CD4-positive, alpha-beta T cell treated with Interleukin-1 beta for 1 hour (primary cell): Measurements from ENCODE around the gene NEK4.

Source experiments
- DNase-seq, 2 donors: peaks; one replicate each; pipeline ENCODE4 v3.0.0-alpha.2; 2020 to 2022

Gene NEK4

DNA sequence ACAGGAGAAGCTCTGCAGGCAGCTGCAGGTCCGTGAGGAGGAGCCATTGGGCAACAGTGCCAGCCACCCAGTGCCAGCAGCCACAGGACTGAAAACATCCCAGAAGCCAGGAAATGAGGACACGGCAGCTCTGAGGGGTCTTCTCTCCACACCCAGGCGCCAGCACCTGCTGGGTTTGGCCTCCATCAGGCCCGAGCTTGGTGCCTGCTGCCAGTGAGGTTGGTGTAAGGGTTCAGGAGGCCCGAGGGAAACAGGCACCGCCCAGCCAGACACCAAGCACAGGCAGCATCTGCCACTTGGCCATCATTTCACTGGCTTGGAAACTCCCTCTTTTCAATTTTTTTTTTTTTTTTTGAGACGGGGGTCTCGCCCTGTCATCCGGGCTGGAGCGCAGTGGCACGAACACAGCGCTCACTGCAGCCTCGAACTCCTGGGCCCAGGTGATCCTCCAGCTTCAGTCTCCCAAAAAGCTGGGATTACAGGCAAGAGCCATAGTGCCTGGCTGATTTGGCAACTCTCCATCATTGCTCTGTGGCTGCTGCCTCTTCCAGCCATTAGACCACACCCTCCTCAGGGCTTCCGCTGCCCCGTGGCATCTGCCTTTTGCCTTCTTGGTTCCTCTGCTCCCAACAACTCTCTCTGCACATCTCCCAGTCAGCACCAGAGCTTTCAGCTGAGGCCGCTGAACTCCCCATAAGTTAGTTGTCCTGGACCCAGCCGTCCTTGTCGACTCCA is 22.4 kb upstream of the NEK4 start:
- no peak for DNase-seq

DNA sequence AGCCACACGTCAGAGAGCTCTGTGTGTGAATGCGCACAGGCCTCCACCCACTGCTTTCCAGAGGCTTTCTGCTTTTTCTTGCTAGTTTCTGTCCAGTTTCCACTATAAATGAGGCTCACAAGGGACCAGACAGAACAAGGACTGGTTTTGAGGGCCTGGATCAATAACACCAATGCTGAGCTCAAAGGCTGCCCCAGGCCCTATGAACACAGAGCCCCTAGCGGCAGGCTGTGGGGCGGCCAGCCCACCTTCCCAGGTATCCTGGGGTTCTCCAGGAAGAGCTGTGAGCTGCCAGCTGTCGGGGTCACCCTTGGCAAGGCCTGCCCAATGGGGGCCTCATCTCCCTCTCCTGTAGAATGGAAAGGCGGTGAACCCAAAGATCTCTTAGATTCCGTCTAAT is 21.7 kb upstream of the NEK4 start:
- no peak for DNase-seq

DNA sequence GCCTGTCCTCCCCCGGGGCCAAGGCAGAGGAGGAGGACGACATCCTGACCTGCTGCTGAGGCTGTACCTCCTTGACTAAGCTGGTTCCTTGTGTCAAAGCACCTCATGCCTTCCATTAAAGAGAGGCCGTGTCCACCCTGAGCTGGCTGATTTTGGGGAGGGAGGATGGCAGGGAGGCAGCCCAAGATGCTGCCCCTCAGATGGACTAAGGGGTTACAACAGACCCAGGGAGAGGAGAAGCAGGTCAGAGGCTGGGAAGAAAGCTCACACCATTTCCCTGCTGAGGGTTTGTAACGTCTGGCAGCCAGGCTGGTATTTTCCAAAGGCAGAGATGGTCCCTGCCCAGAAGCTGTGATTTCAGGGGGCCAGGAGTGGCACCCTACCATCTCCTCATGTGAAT is 21.2 kb upstream of the NEK4 start:
- no peak for DNase-seq

DNA sequence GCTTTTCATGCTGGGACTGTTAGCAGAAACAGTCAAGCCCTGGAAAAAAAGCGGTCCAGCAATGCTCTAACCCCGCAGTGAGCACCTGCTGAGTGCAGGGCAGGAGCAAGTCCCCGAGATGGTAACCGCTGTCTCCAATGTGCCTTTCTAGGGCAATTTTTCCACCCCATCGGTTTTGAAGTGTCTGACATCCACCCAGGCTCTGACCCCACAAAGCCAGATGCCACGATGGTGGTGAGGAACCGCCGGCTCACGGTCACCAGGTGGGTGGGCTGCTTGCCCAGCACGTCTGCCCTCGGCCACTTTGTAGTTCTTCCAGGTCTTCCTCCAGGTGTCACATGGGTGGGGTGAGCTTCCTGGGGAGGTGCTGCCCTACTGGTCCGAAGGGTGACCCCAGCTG is 20.6 kb upstream of the NEK4 start:
- DNase-seq = no peak

GRCh38 chr3:52790741-52791140 is 20.0 kb upstream of the NEK4 start:
- DNase-seq = no peak

- no peak for DNase-seq
These were observed 19.6 kb upstream of the NEK4 start for GRCh38 chr3:52790337-52790736.

DNA sequence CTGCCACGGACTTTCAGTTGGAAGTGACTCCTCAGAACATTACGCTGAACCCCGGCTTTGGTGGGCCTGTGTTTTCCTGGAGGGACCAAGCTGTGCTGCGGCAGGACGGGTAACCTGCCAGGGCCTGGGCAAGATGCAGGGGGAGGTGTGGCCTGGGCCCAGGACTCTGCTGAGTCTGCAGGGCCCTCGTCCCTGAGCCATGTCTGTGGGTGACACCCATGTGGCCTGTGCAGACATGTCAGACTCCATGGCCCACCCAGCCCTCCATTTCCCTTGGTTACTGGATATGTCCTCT is 19.0 kb upstream of the NEK4 start:
- no peak for DNase-seq

DNA sequence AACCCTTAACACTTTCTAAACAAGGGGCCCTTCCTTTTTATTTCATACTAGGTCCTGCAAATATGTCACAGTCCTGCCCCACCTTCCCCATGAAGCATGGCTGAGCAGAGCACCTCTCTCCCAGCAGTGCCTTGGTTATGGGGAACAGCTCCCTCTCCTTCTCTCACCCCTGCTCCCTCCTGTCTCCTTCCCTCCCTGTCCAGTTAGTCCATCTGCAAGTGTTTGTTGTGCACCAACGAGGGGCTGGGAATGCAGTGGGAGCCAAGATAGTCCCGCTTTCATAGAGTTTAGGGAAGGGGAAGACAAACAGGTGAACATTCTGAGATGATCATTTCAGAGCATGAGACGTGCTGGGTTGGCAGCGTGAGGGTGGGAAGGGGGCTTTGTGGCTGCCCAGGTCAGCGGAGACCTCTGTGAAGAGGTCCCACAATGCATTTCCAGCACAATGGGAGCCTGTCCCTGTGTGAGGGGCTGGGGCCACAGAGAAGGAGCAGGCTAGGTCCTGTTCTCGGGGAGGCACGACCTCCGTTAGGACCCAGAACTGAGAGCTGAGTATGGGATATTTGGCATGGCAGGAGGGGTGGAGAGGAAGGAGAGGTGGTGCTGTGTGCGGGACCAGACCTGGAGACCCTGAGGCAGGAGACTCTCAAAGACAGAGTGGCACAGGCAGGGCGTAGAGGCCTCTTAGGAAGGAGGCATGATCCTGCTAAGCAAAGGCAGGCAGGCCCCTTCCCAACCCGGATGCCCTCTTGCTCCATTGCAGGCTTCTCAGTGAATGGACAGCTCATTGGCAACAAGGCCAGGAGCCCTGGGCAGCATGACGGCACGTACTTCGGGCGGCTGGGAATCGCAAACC is 18.4 kb upstream of the NEK4 start:
- no peak for DNase-seq

DNA sequence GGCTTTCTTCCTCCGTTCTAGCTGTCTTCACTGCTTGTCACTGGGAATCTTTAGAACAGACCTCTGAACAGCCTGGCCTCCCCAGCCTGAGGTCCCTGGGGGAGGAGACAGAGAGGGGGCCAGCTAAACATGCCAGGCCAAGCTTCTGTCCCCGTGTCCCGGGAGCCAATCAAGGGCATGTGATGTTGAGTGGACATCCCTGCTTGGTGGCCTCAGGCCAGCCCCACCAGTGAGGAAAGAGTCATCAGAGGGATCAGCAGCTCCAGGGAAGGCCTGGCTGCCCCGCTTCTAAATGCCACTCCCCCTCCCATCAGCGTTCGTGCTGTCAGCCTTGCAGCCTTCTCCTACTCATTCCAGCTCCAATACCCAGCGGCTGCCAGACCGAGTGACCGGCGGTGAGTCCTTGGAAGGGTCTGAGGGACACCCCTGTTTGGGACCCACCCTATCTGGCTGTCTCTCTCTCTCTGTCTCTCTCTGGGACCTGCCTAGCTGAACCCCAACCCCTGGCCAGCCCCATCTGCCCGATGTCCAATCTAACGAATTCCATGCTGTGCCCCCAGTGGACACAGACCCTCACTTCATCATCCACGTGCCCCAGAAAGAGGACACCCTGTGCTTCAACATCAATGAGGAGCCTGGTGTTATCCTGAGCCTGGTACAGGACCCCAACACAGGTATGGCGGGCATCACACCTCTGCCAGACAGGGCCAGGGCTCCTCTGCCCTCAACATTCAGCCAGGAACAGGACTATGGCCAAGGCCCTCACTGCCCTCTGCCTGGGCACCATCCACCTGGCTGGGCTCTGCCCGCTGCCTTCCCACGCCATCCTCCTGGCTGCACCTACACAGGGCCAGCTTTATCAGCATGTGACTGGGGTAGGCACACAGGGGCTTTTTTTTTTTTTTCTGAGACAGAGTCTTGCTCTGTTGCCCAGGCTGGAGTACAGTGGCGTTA is 17.2 kb upstream of the NEK4 start:
- DNase-seq = no peak

- DNase-seq = no peak
These were observed 16.5 kb upstream of the NEK4 start for GRCh38 chr3:52787246-52787645.

DNA sequence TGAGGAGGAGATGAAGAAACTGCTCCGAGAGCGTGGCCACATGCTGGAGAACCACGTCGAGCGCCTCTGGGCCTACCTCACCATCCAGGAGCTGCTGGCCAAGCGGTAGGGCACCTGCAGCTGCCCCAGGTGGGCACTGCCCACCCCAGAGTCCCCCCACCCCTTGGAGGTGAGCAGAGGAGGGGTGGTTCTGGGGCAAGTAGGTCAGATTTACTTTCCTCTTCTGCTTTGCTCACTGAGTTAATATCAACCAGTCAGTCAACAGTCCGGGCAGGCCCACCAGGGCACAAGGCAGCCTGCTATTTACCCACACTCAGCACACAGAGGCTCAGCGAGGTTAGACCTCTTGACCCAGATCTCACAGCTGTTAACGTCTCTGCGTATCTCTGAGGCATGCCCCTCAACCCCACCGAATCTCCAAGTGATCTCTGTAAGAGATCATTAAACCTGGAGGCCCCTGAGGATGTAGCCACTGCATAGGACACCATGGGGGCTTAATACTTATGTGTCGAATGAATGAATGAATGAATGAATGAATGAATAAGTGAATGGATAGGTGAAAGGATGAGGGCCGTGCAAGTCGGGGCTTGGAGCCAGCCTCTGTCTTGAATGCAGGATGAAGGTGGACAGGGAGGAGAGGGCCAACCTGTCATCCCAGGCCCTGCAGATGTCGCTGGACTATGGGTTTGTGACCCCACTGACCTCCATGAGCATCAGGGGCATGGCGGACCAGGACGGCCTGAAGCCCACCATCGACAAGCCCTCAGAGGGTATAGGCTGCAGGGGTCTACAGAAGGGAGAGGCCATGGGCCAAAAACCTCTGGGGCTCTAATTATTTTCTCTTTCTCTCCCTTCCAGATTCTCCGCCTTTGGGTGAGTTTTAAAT is 15.8 kb upstream of the NEK4 start:
- DNase-seq = no peak

GRCh38 chr3:52784931-52785590 is 14.3 kb upstream of the NEK4 start:
- DNase-seq = no peak

GRCh38 chr3:52784021-52784621 is 13.4 kb upstream of the NEK4 start:
- no peak for DNase-seq

DNA sequence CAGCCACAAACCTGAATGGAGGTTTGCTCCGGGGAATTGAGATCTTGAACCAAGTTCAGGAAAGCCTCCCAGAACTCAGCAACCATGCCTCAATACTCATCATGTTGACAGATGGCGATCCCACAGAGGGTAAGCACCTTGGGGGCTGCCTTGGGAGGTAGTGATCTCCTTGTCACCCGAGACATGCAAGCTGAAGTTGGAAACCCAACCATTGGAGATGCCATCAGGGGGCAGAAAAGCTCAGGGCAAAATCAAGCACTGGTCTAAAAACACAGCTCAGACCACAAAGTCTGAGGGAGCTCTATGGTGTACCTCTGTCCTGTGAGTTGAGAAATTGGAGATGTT is 12.4 kb upstream of the NEK4 start:
- no peak for DNase-seq

DNA sequence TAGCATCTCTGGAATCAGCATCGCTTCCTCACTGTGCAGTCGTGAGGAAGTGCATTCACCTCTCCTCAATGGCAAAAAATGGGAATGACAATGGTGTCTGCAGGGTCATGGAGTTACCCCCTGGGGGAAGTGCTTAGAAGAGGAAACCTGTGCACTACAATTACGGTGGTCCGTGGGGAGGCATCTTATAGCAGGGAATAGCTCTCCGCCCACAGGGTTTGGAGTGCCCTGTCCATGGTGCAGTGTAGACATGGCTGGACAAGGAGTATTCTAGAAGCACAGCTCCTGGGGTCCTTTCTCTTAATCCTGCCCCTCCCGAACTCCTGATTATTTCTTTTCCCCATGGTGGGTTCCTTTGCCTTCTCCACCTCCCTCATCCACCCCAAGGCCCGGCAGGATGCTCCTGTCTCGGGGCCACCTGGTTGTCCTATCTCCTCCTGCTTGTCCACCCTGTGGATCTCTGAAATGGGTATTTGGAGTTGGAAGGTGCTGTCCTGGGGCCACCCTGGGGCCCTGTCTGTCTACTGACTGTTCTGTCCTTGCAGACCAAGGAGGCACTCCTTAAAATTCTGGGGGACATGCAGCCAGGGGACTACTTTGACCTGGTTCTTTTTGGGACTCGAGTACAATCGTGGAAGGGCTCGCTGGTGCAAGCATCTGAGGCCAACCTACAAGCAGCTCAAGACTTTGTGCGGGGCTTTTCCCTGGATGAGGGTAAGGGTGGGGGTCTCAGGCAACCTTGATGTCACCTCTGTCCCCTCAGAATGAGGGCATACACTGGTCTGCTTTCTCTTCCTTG is 11.9 kb upstream of the NEK4 start:
- no peak for DNase-seq

- DNase-seq = no peak
These were observed 11.0 kb upstream of the NEK4 start for GRCh38 chr3:52781741-52782140.

- DNase-seq = no peak
These were observed 9.3 kb upstream of the NEK4 start for GRCh38 chr3:52779837-52780585.

GRCh38 chr3:52779011-52779836 is 8.5 kb upstream of the NEK4 start:
- DNase-seq = peak in 1 of 2 donors; percentile 69
